ENCODE results near the gene DEFB132.
"Not testable (repeated sequence)": the region's sequence is repeated elsewhere in the genome, so short reads cannot be mapped to it uniquely, and the experiment has no call there.

DEFB132 gene

GRCh38 chr20:257419-257818, at the start of gene DEFB132:
DEFB132 (plus strand) TSS chr20:257724; CDS start chr20:257779, 55 bp downstream.
- DNase-seq, result no peak

GRCh38 chr20:208942-209566, 48.5 kb upstream of the DEFB132 start:
- DNase-seq, result no peak

DNA sequence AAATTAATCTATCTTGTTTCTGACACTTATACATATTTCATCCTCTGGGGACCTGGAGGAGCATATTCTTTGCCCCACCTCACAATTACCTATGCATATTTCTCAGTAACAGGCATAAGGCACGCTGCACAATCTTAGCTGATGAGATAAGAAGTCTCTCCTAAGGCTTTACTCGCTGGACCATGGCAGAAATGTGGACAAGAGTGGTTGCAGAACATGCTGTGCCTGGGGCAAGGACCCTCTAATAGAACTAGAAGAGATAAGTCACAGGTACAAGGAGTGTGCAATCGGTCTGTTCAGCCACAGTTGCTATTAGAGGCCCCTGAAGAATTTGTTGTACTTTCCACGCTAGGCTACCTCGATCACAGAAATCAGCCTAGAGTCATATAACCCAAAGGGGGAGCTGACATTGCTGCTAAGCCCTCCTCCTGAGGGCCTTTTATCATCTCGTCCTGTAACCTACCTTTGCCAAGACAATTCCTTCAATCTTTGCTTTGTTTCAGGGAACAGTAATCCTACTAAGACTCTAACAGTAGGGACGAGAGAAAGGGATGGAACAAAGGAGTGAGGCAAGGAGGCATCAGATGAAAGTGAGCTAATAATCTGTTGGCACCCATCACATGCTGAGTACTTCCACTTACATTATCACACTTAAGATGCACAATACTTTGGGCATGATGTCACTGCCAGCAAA, 46.6 kb upstream of the DEFB132 start:
- no peak for DNase-seq

DNA sequence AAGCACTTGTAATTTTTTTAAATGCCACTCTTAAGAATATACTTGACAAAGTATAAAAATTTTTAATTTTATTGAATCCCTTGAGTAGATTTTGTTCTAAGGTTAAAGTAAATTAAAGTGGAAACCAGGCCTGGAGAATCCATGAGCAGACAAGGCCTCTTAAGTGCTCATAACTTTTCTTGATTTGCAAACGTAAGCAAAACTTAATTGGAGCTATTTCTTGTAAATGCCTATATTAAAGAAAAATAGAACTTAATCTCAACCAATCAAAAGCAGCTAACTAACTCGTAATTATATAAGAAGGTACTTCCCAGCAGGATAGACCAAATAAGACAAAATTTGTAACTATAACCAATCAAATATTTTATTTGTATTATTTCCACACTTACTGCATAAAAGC, 43.1 kb upstream of the DEFB132 start:
- DNase-seq, result no peak

- no peak for DNase-seq
Observed at GRCh38 chr20:215796-216195, 41.7 kb upstream of the DEFB132 start.

- DNase-seq, result no peak
Observed at GRCh38 chr20:217266-217665, 40.3 kb upstream of the DEFB132 start.

DNA sequence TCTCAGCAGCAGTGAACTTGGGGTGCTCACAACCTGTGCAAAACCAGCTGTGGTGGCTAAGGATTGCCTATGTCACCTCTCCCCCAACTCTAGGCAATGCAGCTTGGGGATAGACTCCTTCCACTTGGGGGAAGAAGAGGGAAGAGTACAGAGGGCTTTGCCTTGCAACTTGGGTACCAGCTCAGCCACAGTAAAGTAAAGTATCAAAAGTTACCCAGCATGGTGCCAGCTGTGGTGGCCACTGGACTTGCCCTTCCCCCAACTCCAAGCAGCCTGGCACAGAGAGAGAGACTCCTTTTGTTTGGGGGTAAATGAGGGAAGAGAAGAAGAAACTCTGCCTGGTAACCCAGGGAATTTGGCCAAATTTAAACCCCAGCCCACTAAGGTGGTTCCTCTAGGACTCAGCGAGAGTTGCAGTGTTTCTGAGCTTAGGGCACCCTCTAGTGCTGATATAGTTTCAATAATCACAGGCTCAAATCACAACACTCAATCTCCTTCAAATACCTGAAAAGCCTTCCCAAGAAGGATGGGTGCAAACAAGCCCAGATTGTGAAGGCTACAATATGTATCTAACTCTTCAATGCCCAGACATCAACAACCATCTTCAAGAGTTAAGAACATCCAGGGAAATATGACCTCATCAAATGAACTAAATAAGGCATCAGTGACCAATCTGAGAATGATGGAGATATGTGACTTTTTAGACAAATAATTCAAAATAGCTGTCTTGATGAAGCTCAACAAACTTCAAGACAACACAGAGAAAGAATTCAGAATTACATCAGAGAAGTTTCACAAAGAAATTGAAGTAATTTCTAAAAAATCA, 38.0 kb upstream of the DEFB132 start:
- DNase-seq, result no peak

- DNase-seq, result no peak
Observed at GRCh38 chr20:221258-221830, 36.2 kb upstream of the DEFB132 start.

- DNase-seq, result not testable (repeated sequence)
Observed at GRCh38 chr20:225879-226278, 31.6 kb upstream of the DEFB132 start.

GRCh38 chr20:226958-227357, 30.6 kb upstream of the DEFB132 start, which contains the start of gene DEFB129:
DEFB129 (plus strand) TSS chr20:227258; CDS start chr20:227289, 31 bp downstream.
- no peak for DNase-seq

DNA sequence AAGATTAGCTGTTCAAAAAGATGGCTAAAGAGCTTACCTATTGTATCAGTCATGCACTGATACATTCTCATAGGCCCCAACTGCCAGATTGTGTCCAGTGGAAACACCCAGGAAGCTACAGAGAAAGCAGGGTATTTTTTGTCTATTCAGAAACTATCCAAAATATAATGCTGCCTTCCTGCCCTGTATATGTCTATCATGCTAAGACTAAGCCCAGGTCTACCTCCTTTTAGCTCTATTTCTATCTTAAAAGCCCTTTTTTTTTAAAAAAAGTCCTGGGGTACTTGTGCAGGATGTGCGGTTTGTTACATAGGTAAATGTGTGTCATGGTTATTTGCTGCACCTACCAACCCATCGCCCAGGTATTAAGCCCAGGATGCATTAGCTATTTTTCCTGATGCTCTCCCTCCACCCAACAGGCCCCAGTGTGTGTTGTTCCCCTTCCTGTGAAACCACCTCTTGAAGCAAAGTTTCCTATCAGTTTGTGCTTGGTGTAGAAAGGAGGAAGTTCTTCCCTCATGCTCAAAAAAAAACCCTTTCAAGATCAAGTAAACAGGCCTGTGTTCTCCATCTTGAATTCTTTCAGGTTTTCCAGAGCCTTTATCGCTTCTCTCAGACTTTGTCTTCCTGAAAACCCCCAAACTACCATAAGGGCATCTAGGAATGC, 30.0 kb upstream of the DEFB132 start:
- no peak for DNase-seq

DNA sequence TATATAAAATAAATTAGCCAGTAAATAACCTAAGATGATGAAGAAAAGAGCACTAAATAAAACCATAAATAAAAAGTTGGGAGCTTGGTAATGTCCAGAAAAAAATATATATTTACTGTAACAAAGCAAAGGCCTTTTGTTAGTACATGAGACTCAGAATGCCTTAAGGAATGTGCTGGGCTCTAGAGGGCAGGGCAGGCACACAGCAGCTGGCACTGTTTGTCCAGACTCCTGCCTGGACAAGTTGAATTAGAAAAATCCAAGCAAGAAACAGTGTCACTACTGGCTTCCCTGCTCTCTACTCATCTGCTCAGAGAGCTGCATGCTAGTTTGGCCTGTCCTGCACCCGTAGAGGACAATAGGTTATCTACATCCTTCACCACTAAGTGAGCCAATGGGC, 21.6 kb upstream of the DEFB132 start:
- DNase-seq, result no peak

DNA sequence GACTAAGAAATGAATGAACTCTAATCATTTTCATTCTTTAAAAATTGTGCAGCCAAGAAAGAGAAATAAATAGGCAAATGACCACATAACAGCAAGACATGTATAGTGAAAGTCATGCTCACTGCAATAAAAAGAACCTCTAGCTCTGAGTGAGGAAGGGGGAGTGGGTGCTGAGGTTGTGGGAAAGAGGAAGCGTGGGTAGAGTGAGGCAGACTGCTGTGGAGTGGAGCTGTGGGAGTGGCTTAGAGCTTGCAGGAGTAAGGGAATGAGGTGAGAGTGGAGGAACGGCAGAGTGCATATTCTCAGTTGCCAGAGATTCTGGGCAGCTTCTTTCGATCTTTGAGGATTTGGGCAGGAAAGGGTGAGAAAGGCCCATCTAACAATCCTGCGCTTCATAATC, 20.0 kb upstream of the DEFB132 start:
- no peak for DNase-seq

DNA sequence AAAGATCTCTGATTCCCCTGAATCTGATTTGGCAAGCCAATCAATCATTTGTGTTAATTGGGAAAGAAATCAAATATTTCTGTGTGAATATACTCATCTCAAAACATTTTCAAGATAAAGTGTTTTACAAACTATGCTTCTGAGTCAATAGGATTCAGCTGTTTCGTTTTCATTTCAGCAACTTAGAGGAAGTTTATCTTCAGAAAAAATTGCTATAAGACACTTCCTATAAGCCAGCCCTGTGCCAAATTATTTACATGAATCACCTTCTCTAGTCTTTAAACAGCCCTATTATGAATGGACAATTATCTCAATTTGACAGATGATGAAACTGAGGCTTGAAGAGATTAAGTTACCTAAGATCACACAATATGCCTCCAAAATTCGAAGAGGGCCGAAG, 19.6 kb upstream of the DEFB132 start:
- DNase-seq, result no peak

DNA sequence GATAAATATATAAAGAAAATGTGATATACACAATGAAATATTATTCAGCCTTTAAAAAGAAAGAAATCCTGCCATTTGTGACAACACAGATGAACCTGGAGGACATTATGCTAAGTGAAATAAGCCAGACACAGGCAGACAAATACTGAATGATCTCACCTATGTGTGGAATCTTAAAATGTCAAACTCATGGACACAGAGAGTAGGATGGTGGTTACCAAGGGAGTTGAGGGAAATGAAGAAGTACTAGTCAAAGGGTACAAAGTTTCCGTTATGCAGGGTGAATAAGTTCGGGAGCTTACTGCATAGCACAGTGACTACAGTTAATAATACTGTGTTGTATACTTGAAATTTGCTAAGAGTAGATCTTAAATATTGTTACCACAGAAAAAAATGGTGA, 14.6 kb upstream of the DEFB132 start:
- no peak for DNase-seq

GRCh38 chr20:251354-251753, 6.2 kb upstream of the DEFB132 start:
- DNase-seq, result no peak

DNA sequence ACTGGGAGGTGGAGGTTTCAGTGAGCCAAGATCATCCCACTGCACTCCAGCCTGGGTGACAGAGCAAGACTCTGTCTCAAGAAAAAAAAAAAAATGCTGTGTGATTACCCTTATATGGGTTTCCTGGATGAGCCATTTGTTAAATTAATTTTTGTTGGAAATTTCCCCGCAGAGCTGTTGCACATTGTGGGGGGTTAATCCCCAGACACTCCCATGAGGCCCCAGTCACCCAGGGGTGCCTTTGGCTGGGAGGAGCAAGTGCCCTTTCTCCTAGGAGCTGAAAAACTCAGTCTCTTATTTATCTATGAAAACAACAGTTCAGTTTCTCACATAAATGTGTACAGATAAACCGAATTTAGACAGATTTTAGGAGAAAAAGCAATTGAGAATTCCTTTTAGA, 4.7 kb upstream of the DEFB132 start:
- no peak for DNase-seq

DNA sequence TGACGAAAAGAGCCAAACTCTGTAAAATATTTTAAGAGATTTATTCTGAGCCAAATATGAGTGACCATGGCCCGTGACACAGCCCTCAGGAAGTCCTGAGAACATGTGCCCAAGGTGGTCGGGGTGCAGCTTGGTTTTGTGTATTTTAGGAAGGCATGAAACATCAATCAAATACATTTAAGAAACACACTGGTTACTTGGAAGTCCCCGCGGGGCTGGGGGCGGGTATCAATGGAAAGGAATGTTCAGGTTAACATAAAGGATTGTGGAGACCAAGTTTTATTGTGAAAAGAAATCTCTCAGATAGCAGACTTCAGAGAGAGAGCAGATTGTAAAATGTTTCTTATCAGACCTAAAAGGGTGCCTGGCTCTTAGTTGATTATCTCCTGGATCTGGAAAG, 4.1 kb upstream of the DEFB132 start:
- not testable (repeated sequence) for DNase-seq

GRCh38 chr20:258269-258858, 840 bp downstream of the DEFB132 start:
- no peak for DNase-seq

- peak; percentile 18 for DNase-seq
Observed at GRCh38 chr20:258963-259362, 1.4 kb downstream of the DEFB132 start.

GRCh38 chr20:259981-260380, 2.5 kb downstream of the DEFB132 start:
- DNase-seq, result no peak

DNA sequence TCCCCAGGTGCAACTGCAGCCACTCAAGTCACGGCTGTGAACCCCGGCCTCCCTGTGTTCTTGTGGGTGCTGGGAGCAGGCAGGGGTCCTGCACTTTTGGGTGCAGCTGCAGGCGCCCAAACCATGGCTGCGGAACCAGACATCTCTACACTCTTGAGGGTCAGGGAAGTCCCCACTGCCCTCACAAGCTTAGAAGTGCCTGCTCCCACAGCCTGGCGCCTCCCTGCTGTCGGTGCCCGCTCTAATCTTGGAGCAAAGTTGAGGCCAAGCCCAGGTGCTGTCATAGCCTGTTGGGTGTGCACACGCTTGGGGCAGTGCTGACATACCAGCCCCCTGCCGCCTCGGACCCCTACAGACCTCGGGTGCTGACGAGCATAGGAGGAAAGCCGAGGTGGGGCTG, 6.2 kb downstream of the DEFB132 start:
- DNase-seq, result no peak
